ENCODE data around the gene RNF223.
"Not testable (repeated sequence)": the region's sequence is repeated elsewhere in the genome, so short reads cannot be mapped to it uniquely, and the experiment has no call there.

The RNF223 gene

DNA sequence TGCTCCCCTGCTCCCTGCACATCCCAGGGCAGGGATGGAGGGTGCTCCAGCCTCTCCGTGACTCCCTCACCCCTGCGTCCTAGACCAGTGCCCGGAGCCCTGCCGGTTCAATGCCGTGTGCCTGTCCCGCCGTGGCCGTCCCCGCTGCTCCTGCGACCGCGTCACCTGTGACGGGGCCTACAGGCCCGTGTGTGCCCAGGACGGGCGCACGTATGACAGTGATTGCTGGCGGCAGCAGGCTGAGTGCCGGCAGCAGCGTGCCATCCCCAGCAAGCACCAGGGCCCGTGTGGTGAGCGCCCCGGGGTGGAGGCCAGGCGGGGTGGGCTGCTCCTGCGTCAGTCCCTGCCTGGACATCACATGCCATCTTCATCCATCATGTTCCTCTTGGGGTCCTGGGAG is 32.2 kb downstream of the RNF223 start:
- DNase-seq: no peak

- no peak for DNase-seq
Measured at GRCh38 chr1:1041092-1041523, 33.0 kb downstream of the RNF223 start.

- DNase-seq: no peak
Measured at GRCh38 chr1:1040004-1040991, 33.8 kb downstream of the RNF223 start.

DNA sequence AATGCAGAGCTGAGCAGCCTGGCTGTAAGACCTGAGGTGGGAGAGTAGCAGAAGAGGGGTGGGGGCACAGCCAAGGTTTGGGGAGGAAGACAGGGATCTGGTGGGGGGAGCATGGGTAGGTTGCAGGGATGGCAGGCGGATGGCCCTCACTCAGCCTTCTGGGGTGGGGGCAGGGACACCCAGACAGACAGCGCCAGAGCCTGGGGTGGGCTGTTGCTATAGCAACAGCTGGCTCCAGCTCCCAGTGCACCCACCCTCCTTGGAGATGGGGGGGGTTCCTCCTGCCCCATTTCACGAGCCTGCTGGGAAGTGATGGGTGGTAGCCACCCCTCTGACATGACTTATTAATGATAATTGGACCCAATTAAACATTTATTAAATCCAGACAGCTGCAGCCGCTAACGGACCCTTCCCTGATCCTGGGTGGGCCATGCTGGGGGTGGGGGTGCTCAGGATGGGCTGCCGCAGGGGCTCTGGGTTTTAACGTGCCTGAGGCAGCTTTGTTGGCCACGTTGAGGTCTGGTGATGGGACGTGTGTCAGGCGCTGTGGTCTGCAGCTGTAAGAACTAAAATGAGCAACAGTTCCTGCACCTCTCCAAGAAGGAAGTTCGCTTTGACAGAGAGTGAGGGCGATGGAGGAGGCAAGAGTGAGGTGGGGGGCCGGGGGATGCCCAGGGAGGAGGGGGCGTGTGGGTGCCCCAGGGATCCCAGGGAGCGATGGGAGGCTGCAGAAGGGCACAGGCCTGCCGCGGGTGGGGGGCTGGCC is 34.8 kb downstream of the RNF223 start:
- DNase-seq: no peak

GRCh38 chr1:1038694-1039093 is 35.4 kb downstream of the RNF223 start:
- DNase-seq: no peak

- DNase-seq: no peak
Measured at GRCh38 chr1:1037366-1038327, 36.5 kb downstream of the RNF223 start.

DNA sequence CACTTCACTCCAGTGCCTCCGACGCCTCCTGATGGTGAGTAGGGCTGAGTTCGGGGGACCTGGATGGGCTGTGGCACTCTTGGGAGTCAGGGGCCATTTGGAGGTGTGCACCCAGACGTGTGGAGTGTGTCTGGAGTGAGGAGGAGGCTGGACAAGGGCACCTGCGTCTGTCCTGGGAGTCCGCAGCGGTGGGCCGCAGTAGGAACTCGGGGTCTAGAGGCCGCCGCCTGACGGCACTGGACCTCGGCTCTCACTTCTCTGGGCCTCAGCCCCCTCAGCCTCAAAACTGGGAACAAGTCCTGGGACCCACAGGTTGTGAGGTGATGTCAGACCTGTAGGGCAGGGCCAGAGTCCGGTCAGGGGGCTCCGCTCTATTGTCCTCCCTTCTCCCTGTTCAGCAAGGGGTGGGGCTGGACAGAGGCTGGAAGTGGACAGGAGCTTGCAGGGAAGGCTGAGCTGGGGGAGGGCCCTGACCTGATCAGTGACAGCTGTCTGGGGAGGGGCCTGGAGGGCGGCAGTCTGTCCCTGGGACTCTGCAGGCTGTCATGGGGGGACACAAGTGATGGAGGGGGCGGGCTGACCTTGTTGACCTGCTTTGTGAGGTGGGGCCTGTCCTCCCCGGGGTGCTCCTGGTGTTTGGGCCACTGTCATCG is 38.7 kb downstream of the RNF223 start:
- DNase-seq: no peak

- DNase-seq: no peak
Measured at GRCh38 chr1:1034439-1034781, 39.7 kb downstream of the RNF223 start.

- DNase-seq: no peak
Measured at GRCh38 chr1:1033731-1034438, 40.2 kb downstream of the RNF223 start.

GRCh38 chr1:1033009-1033587 is 41.0 kb downstream of the RNF223 start:
- peak; percentile 62 for DNase-seq

DNA sequence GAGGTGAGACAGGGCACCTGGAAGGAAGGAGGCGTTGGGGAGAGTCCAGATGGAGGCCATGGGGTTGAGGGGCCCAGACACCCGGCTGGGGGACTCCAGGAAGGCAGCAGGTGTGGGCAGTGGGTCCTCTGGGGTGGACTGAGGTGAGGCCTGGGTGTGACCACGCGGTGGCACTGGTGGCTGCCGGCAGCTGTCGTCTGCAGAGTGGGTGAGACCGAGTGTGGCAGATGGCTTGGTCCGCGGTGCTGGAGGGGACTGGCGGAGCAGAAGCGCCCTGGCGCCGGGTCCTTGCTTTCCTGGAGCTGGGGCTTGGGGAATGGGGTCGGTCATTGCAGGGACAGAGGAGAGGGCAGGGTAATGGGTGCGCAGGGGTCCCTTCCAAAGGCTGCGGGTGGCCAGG is 41.7 kb downstream of the RNF223 start:
- no peak for DNase-seq

- DNase-seq: no peak
Measured at GRCh38 chr1:1031659-1032235, 42.4 kb downstream of the RNF223 start.

GRCh38 chr1:1030867-1031658 is 43.0 kb downstream of the RNF223 start:
- not testable (repeated sequence) for DNase-seq

- no peak for DNase-seq
Measured at GRCh38 chr1:1027791-1028190, 46.3 kb downstream of the RNF223 start.

DNA sequence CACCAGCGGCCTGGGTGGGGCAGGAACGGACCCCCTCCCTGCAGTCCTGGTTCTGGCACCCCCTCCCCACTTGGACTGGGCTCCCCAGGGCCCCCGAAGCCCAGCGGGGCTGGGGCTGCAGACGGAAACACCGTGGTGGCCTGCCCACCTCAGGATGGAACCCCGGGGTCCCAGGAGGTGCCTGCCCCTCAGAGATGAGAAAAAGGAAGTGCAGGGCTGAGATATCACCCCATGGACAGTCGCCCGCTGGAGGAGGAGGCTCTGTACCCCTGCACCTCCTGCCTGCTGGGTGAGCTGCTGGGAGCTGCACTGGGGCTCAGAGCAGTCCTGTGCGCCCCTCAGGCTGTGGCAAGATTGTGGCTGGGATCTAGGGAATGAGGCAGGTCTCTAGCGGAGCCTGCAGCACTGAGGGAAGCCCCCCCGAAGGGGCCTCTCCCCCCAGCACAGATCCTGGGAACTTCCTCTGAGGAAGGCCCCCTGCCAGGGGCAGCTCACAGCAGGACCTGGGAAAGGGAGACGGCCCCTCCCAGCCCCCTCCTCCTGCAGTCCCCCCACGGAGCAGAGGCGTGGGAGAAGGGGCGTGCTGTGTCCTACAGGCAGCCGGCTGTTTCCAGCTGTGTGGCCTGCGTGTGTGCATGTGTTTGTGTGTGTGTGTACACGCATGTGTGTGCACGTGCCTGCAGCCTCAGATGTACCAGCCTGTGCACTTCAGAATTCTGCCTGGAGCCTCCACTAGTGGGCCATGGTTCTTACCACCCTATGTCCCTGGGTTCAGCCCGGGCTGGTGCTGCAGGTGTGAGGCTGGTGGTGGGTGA is 47.3 kb downstream of the RNF223 start:
- no peak for DNase-seq

DNA sequence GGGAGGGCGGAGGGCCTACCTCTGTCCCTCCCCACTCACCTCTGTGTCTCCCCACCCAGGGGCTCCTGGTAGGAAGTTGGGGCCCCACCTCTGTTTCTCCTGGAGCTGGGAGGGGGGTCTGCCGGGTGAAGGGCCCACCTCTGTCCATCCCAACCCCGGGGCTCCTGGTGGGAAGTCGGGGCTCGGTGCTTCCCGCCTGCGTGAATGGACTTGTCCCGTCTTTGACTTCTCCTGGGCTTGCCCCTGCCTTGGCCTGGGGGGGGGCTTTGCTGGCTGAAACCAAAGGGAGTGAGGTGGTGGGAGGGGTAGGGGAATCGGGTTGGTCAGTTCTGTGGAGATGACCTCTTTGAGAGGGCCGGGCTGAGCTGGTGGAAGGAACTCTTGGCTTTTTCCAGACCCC is 48.4 kb downstream of the RNF223 start:
- DNase-seq: no peak

- no peak for DNase-seq
Measured at GRCh38 chr1:1024771-1025699, 49.1 kb downstream of the RNF223 start.

Data from NCI-H187 treated with DMSO at 0.1 percent for 48 hours (cell line).